ENCODE data around the gene KLC1. TPM values are rescaled to one million over a fixed set of nuclear protein-coding genes. Genes with fewer than 3 reads are reported as not detected.
A peak's percentile ranks its signal among the peaks of the same experiment; 100 is the strongest.

Gene KLC1
- total RNA-seq, 2 donors from 2014 or later = 185 to 201 TPM

- Histone ChIP-seq H3K9me3 (no peaks in the 10 kb centered on the region), H3K27me3 (no peaks in the 10 kb centered on the region), H3K4me3 (no peak overlapping the region), H3K36me3 (peaks cover 24% of the 10 kb centered on the region), H3K4me1 (peaks cover 0 to 55% of the 10 kb centered on the region in 2 donors), H3K27ac (peak overlapping the region; percentile 76 to 78)
- DNase-seq (ENCODE audit: low spot score) = no peak
- TF ChIP-seq, protein P1, sequence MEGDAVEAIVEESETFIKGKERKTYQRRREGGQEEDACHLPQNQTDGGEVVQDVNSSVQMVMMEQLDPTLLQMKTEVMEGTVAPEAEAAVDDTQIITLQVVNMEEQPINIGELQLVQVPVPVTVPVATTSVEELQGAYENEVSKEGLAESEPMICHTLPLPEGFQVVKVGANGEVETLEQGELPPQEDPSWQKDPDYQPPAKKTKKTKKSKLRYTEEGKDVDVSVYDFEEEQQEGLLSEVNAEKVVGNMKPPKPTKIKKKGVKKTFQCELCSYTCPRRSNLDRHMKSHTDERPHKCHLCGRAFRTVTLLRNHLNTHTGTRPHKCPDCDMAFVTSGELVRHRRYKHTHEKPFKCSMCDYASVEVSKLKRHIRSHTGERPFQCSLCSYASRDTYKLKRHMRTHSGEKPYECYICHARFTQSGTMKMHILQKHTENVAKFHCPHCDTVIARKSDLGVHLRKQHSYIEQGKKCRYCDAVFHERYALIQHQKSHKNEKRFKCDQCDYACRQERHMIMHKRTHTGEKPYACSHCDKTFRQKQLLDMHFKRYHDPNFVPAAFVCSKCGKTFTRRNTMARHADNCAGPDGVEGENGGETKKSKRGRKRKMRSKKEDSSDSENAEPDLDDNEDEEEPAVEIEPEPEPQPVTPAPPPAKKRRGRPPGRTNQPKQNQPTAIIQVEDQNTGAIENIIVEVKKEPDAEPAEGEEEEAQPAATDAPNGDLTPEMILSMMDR (IDR thresholded peaks at IDR 0.05) = no peak
Measured at GRCh38 chr14:103725001-103725682, 96.1 kb downstream of the KLC1 start.

- no peaks in the 10 kb centered on the region for H3K9me3 ChIP-seq
- DNase-seq (ENCODE audit: low spot score) = no peak
- TF ChIP-seq, protein P1 (IDR thresholded peaks at IDR 0.05) = no peak
- H3K36me3 ChIP-seq = peaks cover 25% of the 10 kb centered on the region
- peaks cover 0 to 59% of the 10 kb centered on the region in 2 donors for H3K4me1 ChIP-seq
- no peak overlapping the region for H3K27ac ChIP-seq
- H3K27me3 ChIP-seq = no peaks in the 10 kb centered on the region
- no peak overlapping the region for H3K4me3 ChIP-seq
Measured at GRCh38 chr14:103725739-103726395, 96.9 kb downstream of the KLC1 start.

- H3K27ac ChIP-seq = no peak overlapping the region
- peaks cover 0 to 56% of the 10 kb centered on the region in 2 donors for H3K4me1 ChIP-seq
- no peak overlapping the region for H3K4me3 ChIP-seq
- H3K9me3 ChIP-seq = no peaks in the 10 kb centered on the region
- DNase-seq (ENCODE audit: low spot score) = no peak
- peaks cover 26% of the 10 kb centered on the region for H3K36me3 ChIP-seq
- no peaks in the 10 kb centered on the region for H3K27me3 ChIP-seq
- TF ChIP-seq, protein P1 (IDR thresholded peaks at IDR 0.05) = no peak
Measured at GRCh38 chr14:103726474-103726873, 97.5 kb downstream of the KLC1 start.

DNA sequence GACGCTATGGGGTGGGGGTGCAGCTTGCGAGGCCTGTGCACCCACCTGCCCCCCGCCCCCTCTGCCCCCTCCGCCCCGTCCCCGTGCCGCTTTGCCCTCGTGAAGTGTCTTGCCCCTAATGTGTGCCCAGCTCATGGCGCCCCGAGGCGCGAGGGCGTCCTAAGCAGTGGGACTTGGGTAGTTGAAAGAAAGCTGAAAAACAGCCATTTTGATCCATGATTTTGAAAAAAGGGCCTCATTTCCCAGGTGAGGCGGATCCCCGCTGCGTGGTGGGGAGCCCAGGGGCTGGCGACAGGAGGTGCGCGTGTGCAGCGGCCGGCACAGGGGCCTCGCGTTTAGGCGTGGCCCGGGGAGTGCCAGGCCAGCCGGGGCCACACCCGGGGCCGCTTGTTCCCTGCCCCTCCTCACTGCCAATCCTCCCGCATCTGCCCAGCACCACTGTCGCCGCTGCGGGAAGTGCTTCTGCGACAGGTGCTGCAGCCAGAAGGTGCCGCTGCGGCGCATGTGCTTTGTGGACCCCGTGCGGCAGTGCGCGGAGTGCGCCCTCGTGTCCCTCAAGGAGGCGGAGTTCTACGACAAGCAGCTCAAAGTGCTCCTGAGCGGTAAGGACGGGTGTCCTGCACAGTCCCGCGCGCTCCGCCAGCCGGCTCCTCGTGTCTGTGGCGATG is 98.4 kb downstream of the KLC1 start:
- no peak for DNase-seq (ENCODE audit: low spot score)
- H3K4me1 ChIP-seq = peaks cover 0 to 48% of the 10 kb centered on the region in 2 donors
- H3K4me3 ChIP-seq = no peak overlapping the region
- H3K27ac ChIP-seq = no peak overlapping the region
- H3K9me3 ChIP-seq = no peaks in the 10 kb centered on the region
- peaks cover 36% of the 10 kb centered on the region for H3K36me3 ChIP-seq
- H3K27me3 ChIP-seq = no peaks in the 10 kb centered on the region
- TF ChIP-seq, protein P1 (IDR thresholded peaks at IDR 0.05) = no peak

GRCh38 chr14:103728141-103728540 is 99.1 kb downstream of the KLC1 start:
- DNase-seq (ENCODE audit: low spot score) = no peak
- H3K27me3 ChIP-seq = no peaks in the 10 kb centered on the region
- peaks cover 0 to 41% of the 10 kb centered on the region in 2 donors for H3K4me1 ChIP-seq
- no peak overlapping the region for H3K4me3 ChIP-seq
- no peaks in the 10 kb centered on the region for H3K9me3 ChIP-seq
- peaks cover 43% of the 10 kb centered on the region for H3K36me3 ChIP-seq
- H3K27ac ChIP-seq = no peak overlapping the region
- TF ChIP-seq, protein P1 (IDR thresholded peaks at IDR 0.05) = no peak

All from right atrium auricular region (tissue), 2 donors.